A549 (cell line): ENCODE data around the gene CYP4F11. TPM values are rescaled to one million over a fixed set of nuclear protein-coding genes. Genes with fewer than 3 reads are reported as not detected.

Experiments
- ATAC-seq, 2 experiments: fragments of 200-7000 bp in 1 of 2; fragments of >200 bp in 1 of 2; cut with Nextera tagmentation in 1 of 2; cut with Tn5 transposase in 1 of 2; 3 replicates each; pipeline versions ENCODE4 v1.8.0 to v1.9.1; 2018 to 2020; ENCODE audit warnings: mild to moderate bottlenecking in 1 of 2, moderate library complexity in 1 of 2
- CTCF ChIA-PET: fragments of 300-600 bp; sonication (Branson Sonifier 250); formaldehyde crosslinking; extraction: SDS; loops from one replicate; lab custom pipeline; 2021; ENCODE audit warnings: antibody characterized with exemption, inconsistent platforms; lab: Yijun Ruan, JAX
- POLR2A ChIA-PET: fragments of 350-600 bp; formaldehyde crosslinking; extraction: SDS; loops from one replicate; lab custom pipeline; 2021; ENCODE audit warnings: antibody characterized with exemption, inconsistent platforms; lab: Yijun Ruan, JAX
- DNase-seq, 2 experiments: peaks; one replicate each; pipeline versions ENCODE4 v3.0.0 to v3.0.0-alpha.2; 2011 to 2016; ENCODE audit warnings: low read depth in 1 of 2, low spot score in 1 of 2
- FAIRE-seq: peaks from 2 replicates; lab custom pipeline; 2011; peaks lifted over from hg19 to GRCh38; lab: Jason Lieb, UNC
- H3K27ac ChIP-seq, 2 experiments: fragments of >200 bp; sonication (Bioruptor Twin); formaldehyde crosslinking; 3 replicates each; pipeline ENCODE4 v1.5.1; 2016 to 2017
- H3K4me1 ChIP-seq: fragments of >200 bp; sonication (Bioruptor Twin); formaldehyde crosslinking; 3 replicates; pipeline ENCODE4 v1.6.1; 2016
- H3K4me2 ChIP-seq: fragments of >200 bp; sonication (Bioruptor Twin); formaldehyde crosslinking; 3 replicates; pipeline ENCODE4 v1.6.1; 2016
- H3K4me3 ChIP-seq: fragments of >200 bp; sonication (Bioruptor Twin); formaldehyde crosslinking; 3 replicates; pipeline ENCODE4 v1.5.1; 2016
- H3K9me3 ChIP-seq: fragments of >200 bp; sonication (Bioruptor Twin); formaldehyde crosslinking; 3 replicates; pipeline ENCODE4 v1.6.1; 2016
- CBX2 ChIP-seq: fragments of 200-600 bp; sonication (generic); IDR thresholded peaks from 2 replicates; pipeline ENCODE4 v1.6.1; 2016; ENCODE audit warnings: low read depth, mild to moderate bottlenecking, borderline replicate concordance
- CBX8 ChIP-seq: fragments of 200-600 bp; sonication (generic); IDR thresholded peaks from 2 replicates; pipeline ENCODE4 v1.6.1; 2016
- CEBPB ChIP-seq, 2 experiments: fragments of >200 bp in 1 of 2; sonication (Bioruptor Twin) in 1 of 2; formaldehyde crosslinking in 1 of 2; IDR thresholded peaks; 2 replicates each; pipeline ENCODE4 v1.6.1; 2012 to 2016
- CHD2 ChIP-seq: fragments of 150-350 bp; IDR thresholded peaks from 2 replicates; pipeline ENCODE4 v1.6.1; 2014; ENCODE audit warnings: low read length; ENCODE audit not compliant: partially characterized antibody
- CHD4 ChIP-seq: fragments of 200-600 bp; sonication (generic); IDR thresholded peaks from 2 replicates; pipeline ENCODE4 v1.6.1; 2016; ENCODE audit warnings: antibody characterized with exemption, mild to moderate bottlenecking, borderline replicate concordance
- EHMT2 ChIP-seq: fragments of 200-600 bp; sonication (generic); IDR thresholded peaks from 2 replicates; pipeline ENCODE4 v1.6.1; 2016; ENCODE audit warnings: antibody characterized with exemption, low read depth, mild to moderate bottlenecking, moderate library complexity
- EP300 ChIP-seq, 2 experiments: fragments of >200 bp; sonication (Bioruptor Twin); formaldehyde crosslinking; IDR thresholded peaks; 2 replicates in 1 of 2; 3 replicates in 1 of 2; pipeline ENCODE4 v1.6.1; 2016 to 2017
- HDAC2 ChIP-seq: fragments of 200-600 bp; sonication (generic); IDR thresholded peaks from 2 replicates; pipeline ENCODE4 v1.6.1; 2016
- HEYL ChIP-seq: fragments of 250-450 bp; sonication (Bioruptor Pico); IDR thresholded peaks from 2 replicates; pipeline ENCODE4 v1.8.0; 2021; ENCODE audit warnings: mild to moderate bottlenecking, moderate library complexity
- HOXB13 ChIP-seq: fragments of 250-450 bp; sonication (Bioruptor Pico); IDR thresholded peaks from 2 replicates; pipeline ENCODE4 v1.5.0; 2020; ENCODE audit warnings: low read depth, mild to moderate bottlenecking, moderate library complexity
- JUN ChIP-seq, 2 experiments: fragments of >200 bp; sonication (Bioruptor Twin); formaldehyde crosslinking; IDR thresholded peaks; 2 replicates in 1 of 2; 3 replicates in 1 of 2; pipeline ENCODE4 v1.6.1; 2016 to 2017
- MAFK ChIP-seq: fragments of 450-650 bp; IDR thresholded peaks from 2 replicates; pipeline ENCODE4 v1.6.1; 2014; ENCODE audit not compliant: partially characterized antibody
- MYC ChIP-seq: IDR thresholded peaks from 2 replicates; pipeline ENCODE4 v1.6.1; 2012; ENCODE audit warnings: mild to moderate bottlenecking, inconsistent platforms, low read length, improper control_type of control experiment, borderline replicate concordance
- NPAS2 ChIP-seq: fragments of 250-450 bp; sonication (Bioruptor Pico); IDR thresholded peaks from 2 replicates; pipeline ENCODE4 v1.8.0; 2022; ENCODE audit warnings: mild to moderate bottlenecking, moderate library complexity, borderline replicate concordance
- NR3C1 ChIP-seq: fragments of >200 bp; sonication (Bioruptor Twin); formaldehyde crosslinking; IDR thresholded peaks from 3 replicates; pipeline ENCODE4 v1.6.1; 2017
- POLR2A ChIP-seq: IDR thresholded peaks from 2 replicates; pipeline ENCODE4 v1.6.1; 2012; ENCODE audit warnings: mild to moderate bottlenecking, low read length
- RNF2 ChIP-seq: fragments of 200-600 bp; sonication (generic); IDR thresholded peaks from 2 replicates; pipeline ENCODE4 v1.6.1; 2016; ENCODE audit warnings: low read depth, mild to moderate bottlenecking, antibody characterized with exemption, moderate library complexity, borderline replicate concordance
- SMC3 ChIP-seq: fragments of >200 bp; sonication (Bioruptor Twin); formaldehyde crosslinking; IDR thresholded peaks from 3 replicates; pipeline ENCODE4 v1.6.1; 2018; ENCODE audit warnings: inconsistent platforms
- TFCP2L1 ChIP-seq: fragments of 250-450 bp; sonication (Bioruptor Pico); IDR thresholded peaks from 2 replicates; pipeline ENCODE4 v1.5.0; 2021; ENCODE audit warnings: mild to moderate bottlenecking
- WGBS: methylation state at CpG from one replicate; pipeline ENCODE4 v1.1.6; 2017; ENCODE audit errors: missing lambda C conversion rate; 5-methylcytosine and 5-hydroxymethylcytosine counted together
- polyA plus RNA-seq, 4 experiments: library from polyadenylated mRNA; depleted of rRNA in 3 of 4; stranded (reverse); fragments of >200 nt; fragmentation: RNase III in 1 of 4; extraction: RNeasy Plus Mini Kit Qiagen cat#74134 plus additional on column Dnase treatment in 1 of 4; gene quantifications; 2 replicates in 3 of 4; 3 replicates in 1 of 4; pipeline ENCODE4 v1.2.3, GENCODE V29; 2011 to 2017
- TF ChIP-seq, protein P1 (sequence below): fragments of >200 bp; sonication (Bioruptor Twin); formaldehyde crosslinking; IDR thresholded peaks from 2 replicates; pipeline ENCODE4 v1.6.1; 2016
- TF ChIP-seq, protein P2 (sequence below): IDR thresholded peaks from 2 replicates; pipeline ENCODE4 v1.6.1; 2012
- TF ChIP-seq, protein P3 (sequence below): IDR thresholded peaks from 2 replicates; pipeline ENCODE4 v1.6.1; 2012; ENCODE audit warnings: low read depth, borderline replicate concordance
- TF ChIP-seq, protein P4 (sequence below): fragments of 200-600 bp; sonication (generic); IDR thresholded peaks from 2 replicates; pipeline ENCODE4 v1.6.1; 2016; ENCODE audit warnings: antibody characterized with exemption, mild to moderate bottlenecking, moderate library complexity

Gene CYP4F11
- polyA plus RNA-seq, 2 of the 4 experiments (the other 2 are of a cell fraction), result 4.0 to 26.2 TPM

DNA sequence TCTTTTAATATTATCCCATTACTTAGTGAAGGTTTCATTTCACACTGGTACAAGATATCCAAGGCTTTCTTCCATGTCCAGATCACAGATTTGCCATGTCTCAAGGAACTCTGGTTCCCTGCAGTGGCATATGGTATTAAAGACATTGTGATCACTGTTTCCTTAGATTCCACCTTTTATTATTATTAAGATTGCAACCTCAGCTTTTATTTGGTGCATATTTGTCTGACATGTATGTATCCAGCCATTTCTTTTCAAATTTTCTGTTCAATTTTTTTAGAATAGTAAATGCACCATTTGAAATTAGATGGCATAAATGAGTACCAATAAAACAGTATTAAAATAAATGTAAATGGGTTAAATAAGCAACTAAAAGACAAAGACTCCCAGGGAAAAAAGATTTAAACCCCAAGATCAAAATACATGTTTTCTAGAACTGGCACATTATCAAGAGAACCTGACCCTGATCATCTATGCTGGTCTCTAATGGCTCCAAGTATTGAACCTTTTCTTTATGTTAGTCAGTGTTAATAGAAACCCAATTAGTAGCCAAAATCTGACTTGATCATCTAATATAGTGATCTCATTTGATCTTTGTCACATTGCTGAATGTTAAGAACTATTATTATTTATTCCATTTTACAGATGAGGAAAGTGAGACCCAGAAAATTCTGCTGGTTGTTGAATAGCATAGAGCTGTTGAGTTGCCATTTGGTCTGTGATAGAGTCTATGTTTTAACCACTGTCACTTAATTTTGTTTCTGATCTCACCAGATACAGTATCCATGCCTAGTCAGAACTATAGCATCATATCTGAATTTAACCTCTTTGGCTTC is 14.1 kb upstream of the CYP4F11 start, which contains the start of gene OR10H4:
OR10H4 (plus strand) TSS at position 786 of the 836 bp plus-strand sequence; CDS start at position 786, 0 bp downstream.
- TF ChIP-seq MAFK (peak; percentile 23), CHD2 (no peak)
- H3K9me3 ChIP-seq, result peaks cover 12% of the 10 kb centered on the region; the same call in 2 of the 3 replicates
- ChIA-PET POLR2A (no interaction called here), CTCF (no interaction called here)
- ATAC-seq (no peak), FAIRE-seq (no peak), DNase-seq (no peak)
- no peak within 1 kb of the TSS for H3K27ac ChIP-seq
- no peak within 1 kb of the TSS for H3K4me3 ChIP-seq
- no peaks in the 10 kb centered on the region for H3K4me1 ChIP-seq
- no peak within 1 kb of the TSS for H3K4me2 ChIP-seq

DNA sequence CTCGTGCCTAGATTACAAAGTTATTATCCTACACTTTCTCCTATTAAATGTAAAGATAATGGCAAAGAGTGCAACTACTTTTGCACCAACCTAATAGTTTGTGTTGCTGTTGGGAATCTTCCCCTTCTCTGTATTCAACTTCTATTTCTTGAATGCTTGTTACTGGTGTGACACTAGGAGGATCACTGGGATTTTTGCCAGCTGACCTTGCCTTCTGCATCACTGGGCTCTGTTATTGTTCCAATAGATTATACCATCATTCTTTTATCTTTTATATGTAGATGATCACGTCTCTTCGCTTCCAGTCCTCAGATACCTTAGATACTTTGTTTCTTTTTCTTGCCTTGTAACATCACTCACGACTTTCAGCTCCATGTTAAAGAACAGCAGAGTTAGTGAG is 11.0 kb upstream of the CYP4F11 start:
- TF ChIP-seq, protein P1, sequence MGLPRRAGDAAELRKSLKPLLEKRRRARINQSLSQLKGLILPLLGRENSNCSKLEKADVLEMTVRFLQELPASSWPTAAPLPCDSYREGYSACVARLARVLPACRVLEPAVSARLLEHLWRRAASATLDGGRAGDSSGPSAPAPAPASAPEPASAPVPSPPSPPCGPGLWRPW, result no peak
- TF ChIP-seq, protein P2, sequence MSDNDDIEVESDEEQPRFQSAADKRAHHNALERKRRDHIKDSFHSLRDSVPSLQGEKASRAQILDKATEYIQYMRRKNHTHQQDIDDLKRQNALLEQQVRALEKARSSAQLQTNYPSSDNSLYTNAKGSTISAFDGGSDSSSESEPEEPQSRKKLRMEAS, result no peak
- TF ChIP-seq HDAC2 (no peak), NR3C1 (no peak), RNF2 (no peak), CEBPB (IDR thresholded peaks at IDR 0.05) (no peak), NPAS2 (CRISPR knock-in tag) (no peak), SMC3 (no peak)
- TF ChIP-seq, protein P3, sequence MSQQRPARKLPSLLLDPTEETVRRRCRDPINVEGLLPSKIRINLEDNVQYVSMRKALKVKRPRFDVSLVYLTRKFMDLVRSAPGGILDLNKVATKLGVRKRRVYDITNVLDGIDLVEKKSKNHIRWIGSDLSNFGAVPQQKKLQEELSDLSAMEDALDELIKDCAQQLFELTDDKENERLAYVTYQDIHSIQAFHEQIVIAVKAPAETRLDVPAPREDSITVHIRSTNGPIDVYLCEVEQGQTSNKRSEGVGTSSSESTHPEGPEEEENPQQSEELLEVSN, result no peak
- FAIRE-seq, result no peak
- ATAC-seq, result no peak

DNA sequence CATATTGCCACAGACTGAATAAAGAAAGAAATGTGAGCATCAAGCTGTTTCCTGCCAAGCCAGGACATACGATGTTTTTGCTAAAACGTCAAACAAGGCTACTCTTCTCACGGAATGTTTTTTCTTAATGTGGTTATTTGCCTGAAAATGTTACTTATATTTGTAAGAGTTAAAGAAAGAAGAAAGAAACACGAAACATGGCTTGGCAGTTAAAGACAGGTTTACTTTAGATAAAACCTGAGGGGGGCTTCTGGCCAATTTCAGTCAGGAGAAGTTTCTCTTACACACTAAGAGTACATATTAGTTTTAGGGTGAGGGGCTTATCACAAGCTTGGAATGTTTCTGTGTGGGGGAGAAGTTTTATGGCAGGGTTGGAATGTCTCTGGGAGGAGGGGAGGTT is 10.1 kb upstream of the CYP4F11 start:
- ChIA-PET POLR2A (no interaction called here), CTCF (no interaction called here)
- Histone ChIP-seq H3K9me3 (peaks cover 12% of the 10 kb centered on the region; the same call in 2 of the 3 replicates), H3K4me2 (no peak overlapping the region), H3K4me1 (no peaks in the 10 kb centered on the region), H3K4me3 (no peak overlapping the region), H3K27ac (no peak overlapping the region)
- FAIRE-seq (no peak), DNase-seq (no peak), ATAC-seq (no peak)
- no peak for TF ChIP-seq NR3C1
- 20% methylated on average over 4 of the region's 4 CpGs for WGBS

More for the DNA sequence above, 11.0 kb upstream of the CYP4F11 start:
- H3K4me2 ChIP-seq, result no peak overlapping the region
- ChIA-PET CTCF (no interaction called here), POLR2A (no interaction called here)
- WGBS, result 13% methylated on average over 4 of the region's 4 CpGs
- H3K27ac ChIP-seq, result no peak overlapping the region
- no peak overlapping the region for H3K4me3 ChIP-seq
- no peak for DNase-seq
- no peaks in the 10 kb centered on the region for H3K4me1 ChIP-seq
- H3K9me3 ChIP-seq, result peaks cover 12% of the 10 kb centered on the region; the same call in 2 of the 3 replicates

DNA sequence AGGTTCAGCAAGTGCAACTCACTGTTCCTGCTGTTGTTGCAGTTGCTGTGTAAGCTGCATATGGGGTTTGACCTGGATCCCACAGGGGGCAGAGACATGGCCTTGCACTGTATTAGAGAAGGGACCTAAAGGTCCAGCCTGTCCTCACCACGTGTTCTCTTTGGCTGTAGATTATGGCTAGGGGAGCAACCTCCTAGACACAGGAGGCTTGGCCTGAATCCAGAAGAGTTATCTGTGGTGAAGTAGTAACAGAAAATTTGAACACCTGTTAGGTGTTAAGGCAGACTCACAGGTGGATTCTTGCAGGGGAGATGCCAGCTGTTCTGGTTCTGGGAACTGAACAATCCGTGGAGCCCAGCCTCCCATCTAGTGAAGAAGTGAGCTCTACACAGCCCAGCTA is 3.4 kb upstream of the CYP4F11 start:
- H3K4me3 ChIP-seq, result no peak overlapping the region
- ATAC-seq (no peak), FAIRE-seq (no peak), DNase-seq (no peak)
- H3K4me1 ChIP-seq, result peaks cover 12% of the 10 kb centered on the region
- 100% methylated on average over 1 of the region's 2 CpGs for WGBS
- no peak overlapping the region for H3K4me2 ChIP-seq
- H3K9me3 ChIP-seq, result peaks cover 5% of the 10 kb centered on the region; the same call in 2 of the 3 replicates
- no peak overlapping the region for H3K27ac ChIP-seq
- CTCF ChIA-PET, result no interaction called here
- POLR2A ChIA-PET, result no interaction called here
- no peak for TF ChIP-seq POLR2A
- no peak for TF ChIP-seq MYC
- TF ChIP-seq CBX2, result no peak
- TF ChIP-seq, protein P4, sequence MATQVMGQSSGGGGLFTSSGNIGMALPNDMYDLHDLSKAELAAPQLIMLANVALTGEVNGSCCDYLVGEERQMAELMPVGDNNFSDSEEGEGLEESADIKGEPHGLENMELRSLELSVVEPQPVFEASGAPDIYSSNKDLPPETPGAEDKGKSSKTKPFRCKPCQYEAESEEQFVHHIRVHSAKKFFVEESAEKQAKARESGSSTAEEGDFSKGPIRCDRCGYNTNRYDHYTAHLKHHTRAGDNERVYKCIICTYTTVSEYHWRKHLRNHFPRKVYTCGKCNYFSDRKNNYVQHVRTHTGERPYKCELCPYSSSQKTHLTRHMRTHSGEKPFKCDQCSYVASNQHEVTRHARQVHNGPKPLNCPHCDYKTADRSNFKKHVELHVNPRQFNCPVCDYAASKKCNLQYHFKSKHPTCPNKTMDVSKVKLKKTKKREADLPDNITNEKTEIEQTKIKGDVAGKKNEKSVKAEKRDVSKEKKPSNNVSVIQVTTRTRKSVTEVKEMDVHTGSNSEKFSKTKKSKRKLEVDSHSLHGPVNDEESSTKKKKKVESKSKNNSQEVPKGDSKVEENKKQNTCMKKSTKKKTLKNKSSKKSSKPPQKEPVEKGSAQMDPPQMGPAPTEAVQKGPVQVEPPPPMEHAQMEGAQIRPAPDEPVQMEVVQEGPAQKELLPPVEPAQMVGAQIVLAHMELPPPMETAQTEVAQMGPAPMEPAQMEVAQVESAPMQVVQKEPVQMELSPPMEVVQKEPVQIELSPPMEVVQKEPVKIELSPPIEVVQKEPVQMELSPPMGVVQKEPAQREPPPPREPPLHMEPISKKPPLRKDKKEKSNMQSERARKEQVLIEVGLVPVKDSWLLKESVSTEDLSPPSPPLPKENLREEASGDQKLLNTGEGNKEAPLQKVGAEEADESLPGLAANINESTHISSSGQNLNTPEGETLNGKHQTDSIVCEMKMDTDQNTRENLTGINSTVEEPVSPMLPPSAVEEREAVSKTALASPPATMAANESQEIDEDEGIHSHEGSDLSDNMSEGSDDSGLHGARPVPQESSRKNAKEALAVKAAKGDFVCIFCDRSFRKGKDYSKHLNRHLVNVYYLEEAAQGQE, result no peak
- TF ChIP-seq, protein P3, result no peak
- no peak for TF ChIP-seq EP300 (IDR thresholded peaks at IDR 0.05)
- TF ChIP-seq CBX8, result no peak
- no peak for TF ChIP-seq TFCP2L1 (CRISPR knock-in tag)
- no peak for TF ChIP-seq JUN (IDR thresholded peaks at IDR 0.05)
- TF ChIP-seq HOXB13 (CRISPR knock-in tag), result no peak
- no peak for TF ChIP-seq EHMT2
- no peak for TF ChIP-seq CHD4
- no peak for TF ChIP-seq HEYL (CRISPR knock-in tag)
